SH-SY5Y (cell line): ENCODE data around the gene CLMN.

Experiments
- GATA2 ChIP-seq: IDR thresholded peaks from 2 replicates; pipeline ENCODE4 v1.6.1; 2011; ENCODE audit warnings: mild to moderate bottlenecking, low read depth, low read length
- GATA3 ChIP-seq: IDR thresholded peaks from 2 replicates; pipeline ENCODE4 v1.6.1; 2011; ENCODE audit warnings: low read depth, mild to moderate bottlenecking, low read length, moderate library complexity

DNA sequence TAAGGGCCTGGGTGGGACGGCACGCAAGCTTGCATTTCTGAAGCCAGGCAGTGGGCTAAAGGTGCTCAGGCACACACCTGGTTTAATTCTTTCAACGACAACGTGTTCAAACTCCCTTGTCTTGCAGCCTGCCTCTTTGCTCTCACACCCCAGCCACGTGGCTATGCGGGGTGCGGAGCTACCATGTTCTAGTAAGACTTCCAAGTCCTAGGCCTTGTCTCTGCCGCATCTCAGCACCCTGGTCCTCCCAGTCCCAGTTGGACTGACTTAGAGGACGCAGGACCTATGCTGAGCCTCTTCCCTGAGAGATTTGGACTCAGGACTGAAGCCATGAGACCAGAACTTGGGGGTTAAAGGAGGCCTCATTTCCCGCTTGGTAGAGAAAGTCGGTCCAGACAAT is 62.2 kb downstream of the CLMN start:
- no peak for TF ChIP-seq GATA2
- TF ChIP-seq GATA3: no peak
